ENCODE data around the gene OLIG2.

DNA sequence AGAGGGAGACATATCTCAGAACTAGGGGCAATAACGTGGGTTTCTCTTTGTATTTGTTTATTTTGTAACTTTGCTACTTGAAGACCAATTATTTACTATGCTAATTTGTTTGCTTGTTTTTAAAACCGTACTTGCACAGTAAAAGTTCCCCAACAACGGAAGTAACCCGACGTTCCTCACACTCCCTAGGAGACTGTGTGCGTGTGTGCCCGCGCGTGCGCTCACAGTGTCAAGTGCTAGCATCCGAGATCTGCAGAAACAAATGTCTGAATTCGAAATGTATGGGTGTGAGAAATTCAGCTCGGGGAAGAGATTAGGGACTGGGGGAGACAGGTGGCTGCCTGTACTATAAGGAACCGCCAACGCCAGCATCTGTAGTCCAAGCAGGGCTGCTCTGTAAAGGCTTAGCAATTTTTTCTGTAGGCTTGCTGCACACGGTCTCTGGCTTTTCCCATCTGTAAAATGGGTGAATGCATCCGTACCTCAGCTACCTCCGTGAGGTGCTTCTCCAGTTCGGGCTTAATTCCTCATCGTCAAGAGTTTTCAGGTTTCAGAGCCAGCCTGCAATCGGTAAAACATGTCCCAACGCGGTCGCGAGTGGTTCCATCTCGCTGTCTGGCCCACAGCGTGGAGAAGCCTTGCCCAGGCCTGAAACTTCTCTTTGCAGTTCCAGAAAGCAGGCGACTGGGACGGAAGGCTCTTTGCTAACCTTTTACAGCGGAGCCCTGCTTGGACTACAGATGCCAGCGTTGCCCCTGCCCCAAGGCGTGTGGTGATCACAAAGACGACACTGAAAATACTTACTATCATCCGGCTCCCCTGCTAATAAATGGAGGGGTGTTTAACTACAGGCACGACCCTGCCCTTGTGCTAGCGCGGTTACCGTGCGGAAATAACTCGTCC is 1.3 kb upstream of the OLIG2 start:
- TF ChIP-seq CTCF (conservative IDR thresholded peaks at IDR 0.05; ENCODE audit: low read length): no peak
- no peak for TF ChIP-seq EZH2phosphoT487 (IDR thresholded peaks at IDR 0.05; ENCODE audit: borderline replicate concordance)
